Gastrocnemius medialis (tissue), 4 donors: Measurements from ENCODE around the gene CD177.

Experiments
- CTCF ChIP-seq, 5 experiments: fragments of 450-650 bp in 3 of 5; fragments of 200-600 bp in 2 of 5; sonication (generic) in 2 of 5; IDR thresholded peaks in 4 of 5; conservative IDR thresholded peaks in 1 of 5; 1 replicate in 4 of 5; 2 replicates in 1 of 5; pipeline ENCODE4 v1.5.1; 2016 to 2019; ENCODE audit warnings: antibody characterized with exemption in 5 of 5, mild to moderate bottlenecking in 3 of 5, moderate library complexity in 3 of 5
- POLR2A ChIP-seq, 2 donors: fragments of 450-650 bp; IDR thresholded peaks; one replicate each; pipeline ENCODE4 v1.6.1; 2017; ENCODE audit warnings: antibody characterized with exemption in 2 of 2, mild to moderate bottlenecking in 2 of 2, moderate library complexity in 2 of 2

- TF ChIP-seq CTCF (IDR thresholded peaks at IDR 0.05 in 4 of 5, conservative IDR thresholded peaks at IDR 0.05 in 1 of 5) (no peak), POLR2A (IDR thresholded peaks at IDR 0.05) (no peak)
These were observed 54.0 kb downstream of the CD177 start for GRCh38 chr19:43407416-43408005.
